ENCODE results near the gene DEFB131B.
A peak's percentile ranks its signal among the peaks of the same experiment; 100 is the strongest.

Gene DEFB131B

GRCh38 chr11:71928737-71929443 is 50.6 kb downstream of the DEFB131B start, which contains the start of gene RNF121:
Gene RNF121 (plus strand): TSS chr11:71929046. CDS start chr11:71929062, 16 bp downstream.
- peak within 1 kb of the TSS; percentile 88 to 98 for H3K4me3 ChIP-seq (ENCODE audit: low read depth in 1 of 2, low read length in 1 of 2)
- H3K27ac ChIP-seq = peak within 1 kb of the TSS; percentile 92
- peaks cover 24% of the 10 kb centered on the region in 2 experiments for H3K4me1 ChIP-seq (ENCODE audit: control insufficient read depth in 1 of 2, insufficient read depth in 1 of 2, low read depth in 1 of 2, low read length in 1 of 2)
- no peak for TF ChIP-seq CTCF (IDR thresholded peaks at IDR 0.05)
- H3K27me3 ChIP-seq = no peaks in the 10 kb centered on the region
- H3K36me3 ChIP-seq = no peaks in the 10 kb centered on the region
- H3K9me3 ChIP-seq = no peaks in the 10 kb centered on the region

GRCh38 chr11:71929491-71929890 is 51.2 kb downstream of the DEFB131B start:
- Histone ChIP-seq H3K4me3 (ENCODE audit: low read depth in 1 of 2, low read length in 1 of 2) (peak overlapping the region; percentile 88 to 98), H3K36me3 (no peaks in the 10 kb centered on the region), H3K9me3 (no peaks in the 10 kb centered on the region), H3K27ac (peak overlapping the region; percentile 92), H3K27me3 (no peaks in the 10 kb centered on the region), H3K4me1 (ENCODE audit: control insufficient read depth in 1 of 2, insufficient read depth in 1 of 2, low read depth in 1 of 2, low read length in 1 of 2) (peaks cover 24% of the 10 kb centered on the region in 2 experiments)
- TF ChIP-seq CTCF (IDR thresholded peaks at IDR 0.05) = no peak

- Histone ChIP-seq H3K36me3 (no peaks in the 10 kb centered on the region), H3K27ac (no peak overlapping the region), H3K9me3 (no peaks in the 10 kb centered on the region), H3K4me3 (ENCODE audit: low read depth in 1 of 2, low read length in 1 of 2) (no peak overlapping the region), H3K27me3 (no peaks in the 10 kb centered on the region), H3K4me1 (ENCODE audit: control insufficient read depth in 1 of 2, insufficient read depth in 1 of 2, low read depth in 1 of 2, low read length in 1 of 2) (peaks cover 24% of the 10 kb centered on the region in 2 experiments)
- TF ChIP-seq CTCF (IDR thresholded peaks at IDR 0.05) = no peak
These were observed 52.4 kb downstream of the DEFB131B start for GRCh38 chr11:71930556-71931244.

GRCh38 chr11:71931245-71931602 is 53.0 kb downstream of the DEFB131B start:
- TF ChIP-seq CTCF (IDR thresholded peaks at IDR 0.05) = no peak
- H3K4me3 ChIP-seq (ENCODE audit: low read depth in 1 of 2, low read length in 1 of 2) = no peak overlapping the region
- no peaks in the 10 kb centered on the region for H3K36me3 ChIP-seq
- H3K27me3 ChIP-seq = no peaks in the 10 kb centered on the region
- no peak overlapping the region for H3K27ac ChIP-seq
- peaks cover 24% of the 10 kb centered on the region in 2 experiments for H3K4me1 ChIP-seq (ENCODE audit: control insufficient read depth in 1 of 2, insufficient read depth in 1 of 2, low read depth in 1 of 2, low read length in 1 of 2)
- H3K9me3 ChIP-seq = no peaks in the 10 kb centered on the region

GRCh38 chr11:71933141-71933933 is 55.1 kb downstream of the DEFB131B start:
- no peak overlapping the region for H3K4me3 ChIP-seq (ENCODE audit: low read depth in 1 of 2, low read length in 1 of 2)
- no peaks in the 10 kb centered on the region for H3K27me3 ChIP-seq
- H3K4me1 ChIP-seq (ENCODE audit: control insufficient read depth in 1 of 2, insufficient read depth in 1 of 2, low read depth in 1 of 2, low read length in 1 of 2) = peaks cover 16 to 17% of the 10 kb centered on the region in 2 experiments
- H3K9me3 ChIP-seq = no peaks in the 10 kb centered on the region
- no peak overlapping the region for H3K27ac ChIP-seq
- H3K36me3 ChIP-seq = peaks cover 3% of the 10 kb centered on the region
- TF ChIP-seq CTCF (IDR thresholded peaks at IDR 0.05) = no peak

All from neutrophil (primary cell).